Kidney epithelial cell (primary cell): ENCODE data around the gene RPS6KA2. TPM values are rescaled to one million over a fixed set of nuclear protein-coding genes. Genes with fewer than 3 reads are reported as not detected.

Source experiments
- DNase-seq: peaks from one replicate; pipeline ENCODE4 v3.0.0-alpha.2; 2010; ENCODE audit warnings: low read depth
- H3K27me3 ChIP-seq: 2 replicates; pipeline ENCODE4 v1.6.0; 2011; ENCODE audit warnings: low read length; ENCODE audit not compliant: control insufficient read depth, insufficient read depth
- H3K36me3 ChIP-seq: 2 replicates; pipeline ENCODE4 v1.5.1; 2011; ENCODE audit warnings: low read length; ENCODE audit not compliant: control insufficient read depth, insufficient read depth
- H3K4me3 ChIP-seq: 2 replicates; pipeline ENCODE4 v1.5.1; 2011; ENCODE audit warnings: low read depth, mild to moderate bottlenecking, control low read depth, low read length
- total RNA-seq: library from RNA; depleted of rRNA; stranded (reverse); fragments of >200 nt; gene quantifications from 2 replicates; pipeline ENCODE4 v1.2.3, GENCODE V29; 2015
- TF ChIP-seq, protein P1 (sequence below): IDR thresholded peaks from 2 replicates; pipeline ENCODE4 v1.5.1; 2011; ENCODE audit warnings: mild to moderate bottlenecking, moderate library complexity, low read length, control low read depth, inconsistent platforms; ENCODE audit not compliant: insufficient read depth, poor library complexity, severe bottlenecking

Gene RPS6KA2
- total RNA-seq, 1 donor from 2014 or later = 51.9 TPM

DNA sequence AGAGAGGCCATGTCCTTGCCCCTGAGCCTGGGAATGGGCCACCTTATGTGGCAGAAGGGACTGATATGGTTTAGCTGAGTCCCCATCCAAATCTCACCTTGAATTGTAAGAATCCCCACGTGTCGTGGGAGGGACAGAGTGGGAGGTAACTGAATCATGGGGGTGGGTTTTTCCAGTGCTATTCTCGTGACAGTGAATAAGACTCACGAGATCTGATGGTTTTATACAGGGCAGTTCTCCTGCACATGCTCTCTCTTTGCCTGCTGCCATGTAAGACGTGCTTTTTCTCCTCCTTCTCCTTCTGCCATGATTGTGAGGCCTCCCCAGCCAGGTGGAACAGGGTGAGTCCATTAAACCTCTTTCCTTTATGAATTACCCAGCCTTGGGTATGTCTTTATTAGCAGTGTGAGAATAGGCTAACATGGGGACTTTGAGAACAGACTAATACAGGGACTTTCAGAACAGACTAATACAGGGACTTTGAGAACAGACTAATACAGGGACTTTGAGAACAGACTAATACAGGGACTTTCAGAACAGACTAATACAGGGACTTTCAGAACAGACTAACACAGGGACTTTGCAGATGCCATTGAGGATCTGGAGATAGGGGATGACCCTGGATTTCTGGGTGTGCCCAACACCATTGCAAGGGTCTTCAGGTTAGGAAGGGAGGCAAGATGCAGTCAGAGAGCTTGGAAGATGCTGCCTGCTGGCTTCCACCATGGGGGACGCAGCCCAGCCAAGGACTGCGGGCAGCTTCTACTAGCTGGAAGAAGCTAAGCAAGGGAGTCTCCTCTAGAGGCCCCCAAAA, 127.5 kb downstream of the RPS6KA2 start:
- Histone ChIP-seq H3K4me3 (no peak overlapping the region), H3K36me3 (peaks cover 1% of the 10 kb centered on the region), H3K27me3 (no peaks in the 10 kb centered on the region)
- TF ChIP-seq, protein P1, sequence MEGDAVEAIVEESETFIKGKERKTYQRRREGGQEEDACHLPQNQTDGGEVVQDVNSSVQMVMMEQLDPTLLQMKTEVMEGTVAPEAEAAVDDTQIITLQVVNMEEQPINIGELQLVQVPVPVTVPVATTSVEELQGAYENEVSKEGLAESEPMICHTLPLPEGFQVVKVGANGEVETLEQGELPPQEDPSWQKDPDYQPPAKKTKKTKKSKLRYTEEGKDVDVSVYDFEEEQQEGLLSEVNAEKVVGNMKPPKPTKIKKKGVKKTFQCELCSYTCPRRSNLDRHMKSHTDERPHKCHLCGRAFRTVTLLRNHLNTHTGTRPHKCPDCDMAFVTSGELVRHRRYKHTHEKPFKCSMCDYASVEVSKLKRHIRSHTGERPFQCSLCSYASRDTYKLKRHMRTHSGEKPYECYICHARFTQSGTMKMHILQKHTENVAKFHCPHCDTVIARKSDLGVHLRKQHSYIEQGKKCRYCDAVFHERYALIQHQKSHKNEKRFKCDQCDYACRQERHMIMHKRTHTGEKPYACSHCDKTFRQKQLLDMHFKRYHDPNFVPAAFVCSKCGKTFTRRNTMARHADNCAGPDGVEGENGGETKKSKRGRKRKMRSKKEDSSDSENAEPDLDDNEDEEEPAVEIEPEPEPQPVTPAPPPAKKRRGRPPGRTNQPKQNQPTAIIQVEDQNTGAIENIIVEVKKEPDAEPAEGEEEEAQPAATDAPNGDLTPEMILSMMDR = no peak
- no peak for DNase-seq

DNA sequence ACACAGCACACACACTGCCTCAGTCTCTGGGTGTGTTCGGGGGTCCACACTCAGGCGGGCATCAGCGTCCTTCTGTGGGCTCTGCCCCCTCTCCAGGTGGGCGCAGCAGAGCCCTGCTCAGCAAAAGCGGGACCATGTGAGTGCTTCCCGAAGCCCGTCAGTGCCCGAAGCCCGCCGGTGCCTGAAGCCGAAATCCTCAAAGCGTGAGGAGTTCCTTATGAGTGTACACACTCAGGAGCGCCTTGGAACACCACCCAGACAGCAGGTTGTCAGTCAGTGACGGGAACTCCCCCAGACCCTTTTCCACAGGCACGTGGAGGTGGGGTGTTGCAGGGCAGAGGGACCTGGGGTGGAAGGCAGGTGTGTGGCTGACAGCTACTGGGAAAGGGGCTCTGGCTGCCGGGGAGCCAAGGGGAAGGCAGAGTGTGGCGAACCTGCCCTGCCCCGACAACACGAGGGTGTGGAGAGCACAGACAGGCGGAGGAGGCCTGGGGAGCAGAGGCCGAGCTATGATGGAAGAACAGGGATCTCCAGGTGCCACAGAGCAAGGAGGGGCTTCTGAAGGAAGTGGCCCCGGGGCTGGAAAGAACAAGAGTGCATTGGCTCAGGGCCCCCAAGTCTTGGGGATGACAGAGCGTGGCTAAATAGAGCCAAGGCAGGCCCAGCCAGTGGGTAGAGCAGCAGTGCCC, 128.2 kb downstream of the RPS6KA2 start:
- TF ChIP-seq, protein P1 = no peak

GRCh38 chr6:166498228-166498627, 128.8 kb downstream of the RPS6KA2 start:
- DNase-seq = no peak
- peaks cover 1% of the 10 kb centered on the region for H3K36me3 ChIP-seq
- H3K4me3 ChIP-seq = no peak overlapping the region
- TF ChIP-seq, protein P1 = no peak
- no peaks in the 10 kb centered on the region for H3K27me3 ChIP-seq

More for the DNA sequence above, 128.2 kb downstream of the RPS6KA2 start:
- Histone ChIP-seq H3K4me3 (no peak overlapping the region), H3K27me3 (no peaks in the 10 kb centered on the region), H3K36me3 (peaks cover 1% of the 10 kb centered on the region)
- DNase-seq = no peak

GRCh38 chr6:166497087-166497899, 129.8 kb downstream of the RPS6KA2 start:
- no peak for DNase-seq
- TF ChIP-seq, protein P1 = no peak
- H3K27me3 ChIP-seq = no peaks in the 10 kb centered on the region
- no peak overlapping the region for H3K4me3 ChIP-seq
- no peaks in the 10 kb centered on the region for H3K36me3 ChIP-seq

GRCh38 chr6:166496460-166496859, 130.6 kb downstream of the RPS6KA2 start:
- no peak for DNase-seq
- no peak overlapping the region for H3K4me3 ChIP-seq
- TF ChIP-seq, protein P1 = no peak
- H3K27me3 ChIP-seq = no peaks in the 10 kb centered on the region
- no peaks in the 10 kb centered on the region for H3K36me3 ChIP-seq
